ENCODE results near the gene ARMC6.
A peak's percentile ranks its signal among the peaks of the same experiment; 100 is the strongest.

Gene ARMC6

DNA sequence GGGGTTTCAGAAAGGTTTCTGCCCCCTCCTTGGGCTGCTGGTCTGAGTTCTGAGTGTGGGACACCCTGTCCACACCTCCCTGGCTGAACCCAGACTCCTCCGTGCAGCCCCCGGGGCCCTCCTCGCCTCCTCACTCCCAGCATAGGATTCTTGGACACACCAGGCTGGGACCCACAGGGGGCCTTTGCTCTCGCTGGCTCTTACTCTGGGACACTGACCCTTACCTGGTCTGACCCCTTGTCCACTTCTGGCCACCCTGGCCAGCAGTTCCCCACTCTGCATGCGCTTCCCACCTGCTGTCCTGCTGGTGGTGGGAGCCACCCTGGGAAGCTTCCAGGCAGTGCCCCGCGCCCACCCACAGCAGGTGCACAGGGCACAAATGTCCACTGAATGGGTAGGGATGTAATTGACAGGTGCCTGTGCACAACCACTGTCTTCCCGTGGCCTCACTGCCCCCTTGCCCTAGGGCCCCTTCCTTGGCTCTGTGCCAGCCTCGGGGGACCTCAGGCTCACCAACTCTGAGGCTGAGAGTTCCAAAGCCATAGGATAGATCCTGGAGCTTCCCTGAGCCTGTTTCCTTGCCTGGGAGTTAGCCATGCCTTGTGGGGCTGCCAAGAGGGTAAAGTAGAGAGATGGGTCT is 23.4 kb downstream of the ARMC6 start:
- no peak for DNase-seq

DNA sequence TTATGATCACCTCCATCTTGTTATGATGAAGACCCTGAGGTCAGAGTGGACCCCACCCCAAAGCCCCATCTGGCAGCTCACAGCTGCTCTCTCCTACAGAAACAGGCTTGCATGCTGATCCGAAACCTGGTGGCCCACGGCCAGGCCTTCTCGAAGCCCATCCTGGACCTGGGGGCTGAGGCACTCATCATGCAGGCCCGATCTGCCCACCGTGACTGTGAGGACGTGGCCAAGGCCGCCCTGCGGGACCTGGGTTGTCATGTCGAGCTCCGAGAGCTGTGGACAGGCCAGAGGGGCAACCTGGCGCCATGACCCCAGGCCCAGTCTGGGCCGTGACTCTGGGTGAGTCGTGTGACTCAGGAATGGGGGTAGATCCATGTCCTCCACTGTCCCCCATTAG is 23.9 kb downstream of the ARMC6 start:
- DNase-seq = no peak

- no peak for DNase-seq
Observed at GRCh38 chr19:19057720-19058119, 24.3 kb downstream of the ARMC6 start.

DNA sequence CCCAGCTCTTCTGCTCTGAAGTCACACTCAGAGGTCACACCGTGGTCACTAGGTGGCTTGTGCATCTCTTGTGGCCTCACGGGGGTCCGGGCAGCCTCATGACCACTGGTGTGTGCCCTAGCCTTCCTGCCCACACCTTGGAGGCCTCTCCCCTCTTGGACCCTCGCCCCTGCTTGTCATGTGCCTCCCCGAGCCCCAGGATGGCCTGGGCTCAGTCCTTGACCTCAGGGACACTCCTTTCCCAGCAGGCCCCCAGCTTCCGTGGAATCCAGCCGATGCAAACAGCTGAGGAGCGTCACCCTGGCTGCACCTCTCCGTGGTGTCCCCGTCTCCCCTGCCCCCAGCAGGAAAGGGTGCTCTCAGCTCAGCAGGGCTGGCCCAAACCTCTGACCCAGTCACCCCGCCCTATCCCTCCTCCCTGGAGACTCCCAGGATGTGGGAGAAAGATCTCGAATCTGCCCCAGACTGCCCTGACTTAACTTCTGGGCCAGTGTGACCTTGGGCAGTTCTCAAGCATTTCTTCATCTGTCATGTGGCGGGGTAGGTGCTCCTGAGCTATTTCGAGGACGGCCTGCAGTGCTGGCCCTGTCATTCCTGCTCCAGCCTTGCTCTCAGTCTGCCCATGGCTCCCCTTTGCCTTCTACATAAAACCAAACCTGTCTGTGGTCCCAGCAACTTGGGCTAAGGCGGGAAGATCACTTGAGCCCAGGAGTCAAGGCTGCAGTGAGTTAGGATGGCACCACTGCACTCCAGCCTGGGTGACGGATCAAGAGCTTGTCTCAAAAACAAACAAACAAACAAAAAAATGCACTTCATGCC is 25.8 kb downstream of the ARMC6 start:
- DNase-seq = no peak

DNA sequence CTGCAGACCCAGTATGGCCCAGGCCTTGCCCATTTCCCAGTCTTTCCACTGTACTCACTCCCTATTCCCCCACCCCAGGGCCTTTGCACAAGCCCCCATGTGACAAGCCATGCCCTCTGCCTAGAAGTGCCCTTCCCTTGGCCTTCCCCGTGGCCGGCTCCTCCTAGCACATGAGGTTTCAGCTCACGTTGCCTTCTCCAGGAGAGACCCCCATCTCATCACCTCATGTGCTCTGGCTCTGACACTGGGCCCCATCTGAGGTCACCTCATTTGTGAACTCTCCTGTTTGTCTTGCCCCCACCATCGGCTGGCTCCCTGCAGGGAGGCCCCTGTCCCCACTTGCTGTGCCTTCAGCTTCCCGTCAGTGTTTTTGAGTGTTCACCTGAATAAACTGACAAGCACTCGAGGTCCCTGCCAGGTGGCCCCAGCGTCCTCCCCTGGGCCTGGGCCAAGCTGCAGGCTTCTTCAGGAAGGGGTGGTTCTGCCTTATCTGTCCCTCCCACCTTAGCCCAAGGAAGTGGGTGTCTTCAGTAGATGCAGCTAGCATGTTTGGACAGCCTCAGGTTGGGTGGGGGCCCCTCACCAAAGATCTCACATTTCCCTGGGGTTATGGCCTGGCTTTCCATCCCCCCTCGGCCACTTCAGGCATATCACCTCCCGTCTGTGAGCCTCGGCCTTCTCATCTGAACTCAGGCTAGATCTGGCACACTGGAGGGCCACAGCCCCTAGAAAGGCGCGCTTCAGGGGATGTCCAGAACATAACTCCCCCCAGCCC is 26.6 kb downstream of the ARMC6 start:
- no peak for DNase-seq

DNA sequence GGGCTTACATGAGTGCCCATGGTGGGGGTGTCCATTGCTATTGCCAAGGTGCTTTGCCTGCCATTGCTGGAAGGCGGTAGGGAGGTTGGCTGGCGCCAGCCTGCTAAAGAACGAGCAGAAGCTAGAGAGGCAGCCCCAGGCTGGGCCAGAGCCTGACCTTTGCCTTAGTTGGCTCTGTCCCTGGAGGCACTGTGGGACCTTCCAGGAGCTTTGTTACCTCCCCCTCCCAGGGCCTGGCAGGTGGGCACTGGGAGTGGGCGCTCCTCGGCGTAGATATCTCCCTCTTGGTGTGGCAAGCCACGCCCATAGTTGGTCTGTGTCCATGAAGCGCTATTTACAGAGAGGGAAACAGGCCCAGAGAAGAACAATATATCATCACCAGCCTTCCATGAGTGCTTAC is 28.1 kb downstream of the ARMC6 start:
- no peak for DNase-seq

DNA sequence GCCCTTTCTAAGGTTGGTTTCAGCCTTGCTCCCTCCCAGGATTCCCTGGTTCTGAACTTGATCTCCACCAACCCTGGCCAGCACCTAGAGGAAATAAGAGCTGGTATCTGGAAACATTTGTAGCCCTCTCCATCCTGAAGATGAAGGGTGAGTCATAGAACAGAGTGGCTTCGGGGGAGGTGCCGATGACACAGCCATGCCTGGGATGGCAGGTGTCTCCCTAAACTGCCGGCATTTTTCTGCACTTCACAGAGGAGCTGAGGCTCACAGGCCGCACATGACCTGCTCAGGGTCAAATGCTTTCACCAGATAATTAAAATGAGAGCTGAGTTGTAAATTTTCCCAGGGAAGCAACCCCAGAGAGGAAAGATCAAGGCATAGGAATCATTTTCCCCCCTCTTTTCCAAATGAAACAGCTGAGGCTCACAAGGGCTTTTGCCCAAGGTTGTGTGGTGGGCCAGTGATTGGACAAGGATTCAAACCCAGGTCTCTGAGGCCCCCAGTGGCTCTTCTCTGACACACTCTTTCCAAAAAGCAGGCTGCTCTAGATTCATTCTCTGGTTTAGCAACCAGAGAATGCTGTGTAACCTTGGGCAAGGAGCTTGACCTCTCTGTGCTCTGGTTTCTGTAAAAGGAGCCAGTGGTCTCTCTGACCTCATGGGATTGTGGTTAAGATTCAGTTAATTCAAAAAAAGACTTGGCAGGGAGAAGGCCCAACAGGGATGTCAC is 29.2 kb downstream of the ARMC6 start:
- DNase-seq = peak; percentile 33 to 45

GRCh38 chr19:19063183-19064097 is 30.0 kb downstream of the ARMC6 start, which contains the start of gene SLC25A42:
SLC25A42 (plus strand) TSS chr19:19063994; CDS start chr19:19096125, 32,131 bp downstream.
- DNase-seq = peak; percentile 98 to 99

DNA sequence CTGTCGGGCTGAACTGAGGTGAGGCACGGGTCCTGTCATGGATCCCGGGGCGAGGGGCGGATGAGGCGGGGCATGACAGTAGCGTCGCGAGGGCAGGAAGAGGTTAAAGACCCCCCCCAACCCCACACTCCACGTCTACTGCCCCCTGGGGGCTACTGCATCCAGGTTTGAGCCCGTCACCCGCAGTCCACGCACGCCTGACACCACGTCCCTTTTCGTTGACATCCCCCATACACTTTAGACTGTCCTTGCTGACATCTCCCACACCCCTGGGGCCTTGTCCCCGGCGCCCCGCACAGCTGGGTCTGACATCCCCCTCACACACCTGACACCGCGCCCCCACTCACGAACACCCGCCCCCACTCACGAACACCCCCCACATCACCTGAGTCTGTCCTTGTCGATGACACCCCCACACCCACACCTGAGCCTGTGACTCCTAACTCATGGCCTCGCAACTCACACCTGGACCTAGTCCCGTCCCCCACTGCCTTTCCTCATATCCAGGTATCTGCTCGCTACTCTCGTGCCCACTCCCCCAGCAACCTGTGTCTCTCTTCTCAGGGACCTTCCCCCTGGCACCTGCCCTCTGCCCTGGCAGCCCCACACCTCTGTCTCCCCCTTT is 30.8 kb downstream of the ARMC6 start:
- no peak for DNase-seq

DNA sequence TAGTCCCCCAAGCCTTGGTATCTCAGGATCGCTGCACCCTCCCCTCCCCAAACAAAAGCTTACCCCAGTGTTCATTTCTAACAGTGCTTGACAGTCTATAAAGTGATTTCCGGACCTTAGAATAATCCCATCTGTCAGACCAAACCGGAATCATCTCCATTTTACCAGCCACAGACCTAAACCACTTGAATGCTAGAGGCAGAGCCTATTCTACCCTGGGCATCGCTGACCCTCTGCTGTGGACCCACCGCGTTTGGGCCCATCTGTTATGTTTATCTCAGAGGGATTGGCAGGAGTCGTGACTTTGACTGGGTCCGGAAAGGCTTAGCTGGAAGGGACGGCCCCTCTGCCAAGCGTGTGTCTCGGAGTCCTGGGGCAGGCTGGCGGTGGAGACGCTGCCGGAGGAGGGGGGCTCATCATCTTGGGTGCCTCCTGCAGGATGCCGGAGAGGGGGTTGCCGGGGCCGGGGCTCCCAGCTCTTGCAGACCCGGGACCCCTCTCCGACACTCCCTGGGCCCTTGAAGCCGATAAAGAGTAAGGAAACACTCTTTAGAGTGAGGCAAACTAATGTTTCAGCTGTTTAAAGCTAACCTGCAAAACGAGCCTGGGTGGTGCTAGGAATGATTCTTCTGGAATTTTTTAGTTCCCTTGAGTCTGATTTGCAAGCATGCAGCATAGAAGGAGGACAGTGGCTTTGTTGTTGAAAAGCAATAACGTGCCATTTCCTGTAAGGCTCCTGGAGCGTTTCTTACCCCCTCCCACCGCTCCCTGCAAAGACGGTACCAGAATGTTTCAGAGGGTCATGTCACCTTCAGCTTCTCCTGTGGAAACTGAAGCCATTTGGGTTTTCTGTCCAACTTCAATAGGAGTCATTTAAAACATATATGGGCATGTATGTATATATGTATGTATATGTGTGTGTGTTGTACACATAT is 31.7 kb downstream of the ARMC6 start:
- DNase-seq = peak; percentile 43 to 53

- DNase-seq = no peak
Observed at GRCh38 chr19:19067276-19068072, 34.1 kb downstream of the ARMC6 start.

- DNase-seq = no peak
Observed at GRCh38 chr19:19068659-19069654, 35.6 kb downstream of the ARMC6 start.

GRCh38 chr19:19071897-19072296 is 38.5 kb downstream of the ARMC6 start:
- no peak for DNase-seq

DNA sequence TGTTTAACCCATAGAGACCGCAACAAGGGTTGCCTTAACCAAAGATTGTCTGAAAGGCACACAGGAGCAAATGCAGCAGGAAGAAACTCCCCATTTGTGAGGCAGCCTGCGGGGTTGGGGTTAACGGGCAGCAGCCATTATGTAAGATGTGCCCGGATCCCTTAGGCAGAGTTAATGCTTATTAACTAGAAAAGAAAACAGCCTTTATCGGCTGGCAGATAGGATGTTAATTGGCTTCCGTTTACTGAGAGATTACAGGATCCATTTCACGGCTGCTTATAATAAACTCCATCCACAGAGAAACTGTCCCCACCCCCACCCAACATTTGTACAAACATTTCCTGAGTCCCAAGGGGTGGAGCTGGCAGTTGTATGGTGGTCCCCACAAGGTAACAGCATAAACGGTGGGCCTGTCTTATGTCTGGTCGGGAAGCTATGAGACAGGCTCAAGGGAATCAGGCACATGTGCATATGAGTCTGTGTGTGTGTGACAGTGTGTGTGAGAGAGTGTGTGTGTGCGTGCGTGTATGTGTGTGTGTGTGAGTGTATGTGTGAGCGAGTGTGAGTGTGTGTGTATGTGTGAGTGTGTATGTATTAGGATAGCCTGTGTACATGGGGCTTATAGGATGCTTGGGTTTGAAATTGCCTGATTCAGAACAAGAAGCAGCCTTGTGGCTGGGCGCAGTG is 40.9 kb downstream of the ARMC6 start:
- no peak for DNase-seq

GRCh38 chr19:19075126-19075525 is 41.7 kb downstream of the ARMC6 start:
- DNase-seq = no peak

DNA sequence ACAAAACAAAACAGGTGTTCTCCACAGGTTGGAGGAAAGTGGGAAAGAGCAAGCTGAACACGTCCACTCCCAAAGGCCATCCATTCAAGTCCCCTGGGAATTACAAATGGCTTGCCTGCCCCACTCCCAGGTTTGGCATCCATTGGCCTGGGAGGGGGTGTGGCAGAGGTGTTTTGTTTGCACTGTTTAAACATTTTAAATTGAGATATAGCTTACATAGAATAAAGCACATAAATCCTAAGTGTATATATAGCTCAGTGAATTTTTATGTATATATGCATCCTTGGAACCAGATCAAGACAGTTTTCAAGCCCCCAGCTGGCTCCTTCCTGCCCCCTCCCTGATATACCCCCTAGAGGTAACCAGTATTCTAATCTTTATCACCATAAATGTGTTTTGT is 43.1 kb downstream of the ARMC6 start:
- DNase-seq = no peak

GRCh38 chr19:19077103-19077502 is 43.7 kb downstream of the ARMC6 start:
- no peak for DNase-seq
